ENCODE measurements around the gene RPL3. TPM values are rescaled to one million over a fixed set of nuclear protein-coding genes. Genes with fewer than 3 reads are reported as not detected.

The RPL3 gene
- total RNA-seq, 1 donor: 3,122 TPM

- TF ChIP-seq, protein P1, sequence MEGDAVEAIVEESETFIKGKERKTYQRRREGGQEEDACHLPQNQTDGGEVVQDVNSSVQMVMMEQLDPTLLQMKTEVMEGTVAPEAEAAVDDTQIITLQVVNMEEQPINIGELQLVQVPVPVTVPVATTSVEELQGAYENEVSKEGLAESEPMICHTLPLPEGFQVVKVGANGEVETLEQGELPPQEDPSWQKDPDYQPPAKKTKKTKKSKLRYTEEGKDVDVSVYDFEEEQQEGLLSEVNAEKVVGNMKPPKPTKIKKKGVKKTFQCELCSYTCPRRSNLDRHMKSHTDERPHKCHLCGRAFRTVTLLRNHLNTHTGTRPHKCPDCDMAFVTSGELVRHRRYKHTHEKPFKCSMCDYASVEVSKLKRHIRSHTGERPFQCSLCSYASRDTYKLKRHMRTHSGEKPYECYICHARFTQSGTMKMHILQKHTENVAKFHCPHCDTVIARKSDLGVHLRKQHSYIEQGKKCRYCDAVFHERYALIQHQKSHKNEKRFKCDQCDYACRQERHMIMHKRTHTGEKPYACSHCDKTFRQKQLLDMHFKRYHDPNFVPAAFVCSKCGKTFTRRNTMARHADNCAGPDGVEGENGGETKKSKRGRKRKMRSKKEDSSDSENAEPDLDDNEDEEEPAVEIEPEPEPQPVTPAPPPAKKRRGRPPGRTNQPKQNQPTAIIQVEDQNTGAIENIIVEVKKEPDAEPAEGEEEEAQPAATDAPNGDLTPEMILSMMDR (IDR thresholded peaks at IDR 0.05; ENCODE audit: insufficient read depth, low read length): no peak
- no peak overlapping the region for H3K4me3 ChIP-seq (ENCODE audit: low read depth, low read length)
- DNase-seq (ENCODE audit: low read depth): peak; percentile 33
These were observed 9.3 kb downstream of the RPL3 start for GRCh38 chr22:39309881-39310714.

- no peak overlapping the region for H3K4me3 ChIP-seq (ENCODE audit: low read depth, low read length)
- DNase-seq (ENCODE audit: low read depth): no peak
- TF ChIP-seq, protein P1 (IDR thresholded peaks at IDR 0.05; ENCODE audit: insufficient read depth, low read length): peak; percentile 15
These were observed 10.0 kb downstream of the RPL3 start for GRCh38 chr22:39309364-39309861.

GRCh38 chr22:39308614-39309363 lies 10.6 kb downstream of the RPL3 start:
- TF ChIP-seq, protein P1 (IDR thresholded peaks at IDR 0.05; ENCODE audit: insufficient read depth, low read length): peak; percentile 24
- peak overlapping the region; percentile 42 for H3K4me3 ChIP-seq (ENCODE audit: low read depth, low read length)

DNA sequence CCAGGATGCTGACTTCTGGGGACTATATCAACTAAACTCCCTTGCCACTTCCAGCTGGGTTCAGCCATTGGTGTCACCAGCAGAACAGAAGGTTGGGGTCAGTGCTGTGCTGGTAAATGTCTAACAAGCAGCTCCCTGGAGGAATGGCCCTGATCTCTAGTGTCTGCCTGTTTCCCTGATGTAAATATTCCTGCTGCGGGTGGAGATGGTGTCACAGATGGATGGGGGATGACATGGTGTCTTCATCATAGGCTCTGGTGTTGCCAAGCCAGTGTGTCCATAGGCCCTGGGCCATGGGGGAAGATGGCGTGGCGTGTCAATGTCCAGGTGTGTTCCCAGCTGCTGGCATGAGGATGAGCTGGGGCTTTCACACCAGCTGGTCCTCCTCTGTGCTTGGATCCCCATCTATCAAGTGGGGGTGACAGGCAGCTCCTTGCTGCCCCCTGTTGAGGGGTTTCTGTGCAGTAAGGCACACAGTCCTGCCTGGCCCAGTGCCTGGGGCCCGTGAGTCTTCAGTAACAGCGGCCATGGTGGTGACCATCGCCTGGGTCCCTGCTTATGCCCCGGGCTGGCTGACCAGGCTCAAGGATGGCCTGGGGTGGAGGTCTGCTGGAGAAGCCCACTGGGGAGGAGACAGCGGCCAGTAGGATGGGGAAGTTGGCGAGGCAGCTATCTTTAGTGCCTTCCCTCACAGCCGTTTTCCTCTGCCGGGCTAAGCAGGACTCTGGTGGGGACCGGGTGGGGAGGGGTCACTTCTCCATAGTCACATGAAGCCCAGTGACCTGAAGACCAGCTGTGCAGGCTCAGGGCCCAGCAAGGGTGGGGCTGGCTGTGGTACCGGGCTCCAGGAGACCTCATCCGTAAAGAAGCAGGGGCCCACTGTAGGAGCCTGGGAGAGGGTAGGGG lies 12.7 kb downstream of the RPL3 start:
- TF ChIP-seq, protein P1 (IDR thresholded peaks at IDR 0.05; ENCODE audit: insufficient read depth, low read length): peak; percentile 8
- no peak overlapping the region for H3K4me3 ChIP-seq (ENCODE audit: low read depth, low read length)
- no peak for DNase-seq (ENCODE audit: low read depth)

More at GRCh38 chr22:39308614-39309363, 10.6 kb downstream of the RPL3 start:
- DNase-seq (ENCODE audit: low read depth): peak; percentile 95

GRCh38 chr22:39303892-39304671 lies 15.3 kb downstream of the RPL3 start:
- TF ChIP-seq, protein P1 (IDR thresholded peaks at IDR 0.05; ENCODE audit: insufficient read depth, low read length): no peak
- DNase-seq (ENCODE audit: low read depth): no peak
- no peak overlapping the region for H3K4me3 ChIP-seq (ENCODE audit: low read depth, low read length)

All from fibroblast of the aortic adventitia (primary cell).